H1 (cell line): Measurements from ENCODE around the gene DNAJC22. TPM values are rescaled to one million over a fixed set of nuclear protein-coding genes. Genes with fewer than 3 reads are reported as not detected.

ENCODE experiments used
- CTCF ChIA-PET: fragments of 300-600 bp; sonication (Branson Sonifier 250); formaldehyde crosslinking; loops from one replicate; lab custom pipeline; 2021; ENCODE audit not compliant: partially characterized antibody; lab: Charles Lee
- POLR2A ChIA-PET: fragments of 300-600 bp; sonication (Branson Sonifier 250); formaldehyde crosslinking; loops from one replicate; lab custom pipeline; 2021; ENCODE audit warnings: inconsistent platforms; ENCODE audit not compliant: partially characterized antibody; lab: Charles Lee
- DNase-seq, 2 experiments: peaks; one replicate each; pipeline versions ENCODE4 v3.0.0 to v3.0.0-alpha.2; 2010 to 2022; ENCODE audit warnings: low spot score in 2 of 2, low read depth in 1 of 2, mixed read lengths in 1 of 2
- FAIRE-seq: peaks from 2 replicates; lab custom pipeline; 2011; peaks lifted over from hg19 to GRCh38; lab: Jason Lieb, UNC
- H2AFZ ChIP-seq: 2 replicates; pipeline ENCODE4 v1.8.1; 2012; ENCODE audit warnings: low read length, inconsistent platforms
- H2AK5ac ChIP-seq: 2 replicates; pipeline ENCODE4 v1.6.1; 2013; ENCODE audit warnings: low read depth, low read length
- H2BK120ac ChIP-seq: replicated peaks from 2 replicates; pipeline ENCODE3; 2013; ENCODE audit warnings: low read depth, low read length, inconsistent platforms
- H2BK12ac ChIP-seq: 2 replicates; pipeline ENCODE4 v1.6.1; 2013; ENCODE audit warnings: low read depth, low read length
- H2BK15ac ChIP-seq: 2 replicates; pipeline ENCODE4 v1.6.1; 2013; ENCODE audit warnings: low read length
- H2BK20ac ChIP-seq: 2 replicates; pipeline ENCODE4 v1.6.1; 2013; ENCODE audit warnings: low read length
- H2BK5ac ChIP-seq: 2 replicates; pipeline ENCODE4 v1.6.1; 2013; ENCODE audit warnings: low read depth, low read length
- H3K14ac ChIP-seq: 2 replicates; pipeline ENCODE4 v1.6.1; 2013; ENCODE audit warnings: inconsistent platforms; ENCODE audit not compliant: insufficient read length
- H3K18ac ChIP-seq: 2 replicates; pipeline ENCODE4 v1.6.1; 2013; ENCODE audit warnings: low read length; ENCODE audit errors: extremely low read depth
- H3K23ac ChIP-seq: 2 replicates; pipeline ENCODE4 v1.6.1; 2013; ENCODE audit warnings: inconsistent platforms; ENCODE audit not compliant: insufficient read length
- H3K23me2 ChIP-seq: 2 replicates; pipeline ENCODE4 v1.6.1; 2013; ENCODE audit warnings: low read depth, low read length
- H3K27ac ChIP-seq: 2 replicates; pipeline ENCODE4 v1.6.1; 2011; ENCODE audit warnings: low read depth, low read length, inconsistent platforms
- H3K27me3 ChIP-seq, 4 experiments: replicated peaks in 1 of 4; 1 replicate in 1 of 4; 2 replicates in 3 of 4; pipeline versions ENCODE4 v1.6.1 to v1.8.1; 2011 to 2013; ENCODE audit warnings: low read length in 3 of 4, mild to moderate bottlenecking in 3 of 4, inconsistent platforms in 2 of 4, mixed read lengths in 2 of 4, moderate library complexity in 1 of 4; ENCODE audit not compliant: control insufficient read depth in 3 of 4, insufficient read depth in 3 of 4; ENCODE audit errors: extremely low read depth in 1 of 4
- H3K36me3 ChIP-seq, 4 experiments: 2 replicates each; pipeline versions ENCODE4 v1.6.1 to v1.8.1; 2011 to 2013; ENCODE audit warnings: mild to moderate bottlenecking in 4 of 4, low read length in 3 of 4, moderate library complexity in 2 of 4, control low read depth in 1 of 4, inconsistent platforms in 1 of 4; ENCODE audit not compliant: insufficient read depth in 4 of 4, control insufficient read depth in 2 of 4
- H3K4ac ChIP-seq: replicated peaks from 2 replicates; pipeline ENCODE3; 2013; ENCODE audit warnings: low read length, low read depth, mixed read lengths, inconsistent platforms; ENCODE audit not compliant: insufficient read length
- H3K4me1 ChIP-seq, 4 experiments: replicated peaks in 1 of 4; 1 replicate in 1 of 4; 2 replicates in 3 of 4; pipeline versions ENCODE4 v1.6.1 to v1.8.1; 2011 to 2013; ENCODE audit warnings: low read length in 3 of 4, inconsistent platforms in 2 of 4, mixed read lengths in 1 of 4; ENCODE audit not compliant: insufficient read depth in 4 of 4, control insufficient read depth in 3 of 4
- H3K4me2 ChIP-seq, 2 experiments: 2 replicates each; pipeline versions ENCODE4 v1.6.1 to v1.8.1; 2011 to 2013; ENCODE audit warnings: low read depth in 2 of 2, low read length in 2 of 2, control low read depth in 1 of 2, inconsistent platforms in 1 of 2, mild to moderate bottlenecking in 1 of 2; ENCODE audit not compliant: insufficient read depth in 1 of 2
- H3K4me3 ChIP-seq, 4 experiments: fragments of 200-600, 300-600 bp in 1 of 4; sonication (generic), shearing (Covaris generic), sonication (Bioruptor Twin) in 1 of 4; 2 replicates each; pipeline versions ENCODE4 v1.5.1 to v1.8.1; 2011 to 2016; ENCODE audit warnings: low read length in 4 of 4, low read depth in 3 of 4, control low read depth in 2 of 4, inconsistent platforms in 2 of 4, mild to moderate bottlenecking in 2 of 4, mixed read lengths in 1 of 4, moderate library complexity in 1 of 4; ENCODE audit not compliant: insufficient read depth in 2 of 4; ENCODE audit errors: extremely low read depth in 1 of 4
- H3K56ac ChIP-seq: replicated peaks from 2 replicates; pipeline ENCODE3; 2013; ENCODE audit warnings: low read depth, mild to moderate bottlenecking, mixed read lengths, low read length, inconsistent platforms; ENCODE audit not compliant: insufficient read length
- H3K79me1 ChIP-seq: 2 replicates; pipeline ENCODE4 v1.6.1; 2013; ENCODE audit warnings: low read depth, low read length, control low read depth
- H3K79me2 ChIP-seq, 2 experiments: 2 replicates each; pipeline versions ENCODE4 v1.6.1 to v1.8.1; 2012 to 2013; ENCODE audit warnings: low read length in 2 of 2, mild to moderate bottlenecking in 2 of 2, inconsistent platforms in 1 of 2; ENCODE audit not compliant: insufficient read depth in 2 of 2, control insufficient read depth in 1 of 2
- H3K9ac ChIP-seq, 4 experiments: replicated peaks in 1 of 4; 1 replicate in 1 of 4; 2 replicates in 3 of 4; pipeline versions ENCODE4 v1.6.1 to v1.8.1; 2011 to 2013; ENCODE audit warnings: low read depth in 3 of 4, low read length in 3 of 4, control low read depth in 2 of 4, mild to moderate bottlenecking in 2 of 4, moderate library complexity in 2 of 4, inconsistent platforms in 1 of 4; ENCODE audit errors: extremely low read depth in 1 of 4
- H3K9me3 ChIP-seq, 2 experiments: 2 replicates each; pipeline versions ENCODE4 v1.6.1 to v1.8.1; 2012 to 2013; ENCODE audit warnings: mild to moderate bottlenecking in 2 of 2, moderate library complexity in 2 of 2, control low read depth in 1 of 2, inconsistent platforms in 1 of 2, low read depth in 1 of 2, low read length in 1 of 2, mixed read lengths in 1 of 2; ENCODE audit not compliant: insufficient read depth in 2 of 2
- H4K20me1 ChIP-seq, 2 experiments: replicated peaks in 1 of 2; 2 replicates each; pipeline versions ENCODE3 to v1.8.1; 2011 to 2013; ENCODE audit warnings: inconsistent platforms in 2 of 2, low read length in 2 of 2, mild to moderate bottlenecking in 1 of 2; ENCODE audit not compliant: insufficient read depth in 2 of 2, control insufficient read depth in 1 of 2
- H4K5ac ChIP-seq: 2 replicates; pipeline ENCODE4 v1.6.1; 2013; ENCODE audit warnings: low read length, low read depth, mixed read lengths, inconsistent platforms; ENCODE audit not compliant: insufficient read length
- H4K8ac ChIP-seq: 2 replicates; pipeline ENCODE4 v1.8.0; 2013; ENCODE audit warnings: mild to moderate bottlenecking, moderate library complexity, low read length, inconsistent platforms; ENCODE audit not compliant: insufficient read depth; ENCODE audit errors: extremely low read depth
- H4K91ac ChIP-seq: replicated peaks from 2 replicates; pipeline ENCODE3; 2013; ENCODE audit warnings: low read length, mixed read lengths, inconsistent platforms; ENCODE audit not compliant: insufficient read length
- CEBPB ChIP-seq: IDR thresholded peaks from 2 replicates; pipeline ENCODE4 v1.6.1; 2012; ENCODE audit warnings: low read depth, low read length
- CREB1 ChIP-seq: IDR thresholded peaks from 2 replicates; pipeline ENCODE4 v1.6.1; 2012; ENCODE audit warnings: inconsistent platforms
- CTBP2 ChIP-seq: IDR thresholded peaks from 2 replicates; pipeline ENCODE4 v1.7.0; 2011; ENCODE audit warnings: borderline replicate concordance, mild to moderate bottlenecking, moderate library complexity, mixed read lengths, low read length; ENCODE audit not compliant: insufficient read depth, insufficient read length
- KDM5A ChIP-seq: fragments of 200-600 bp; IDR thresholded peaks from 2 replicates; pipeline ENCODE4 v1.7.1; 2012; ENCODE audit warnings: mild to moderate bottlenecking, low read length, inconsistent platforms, mixed read lengths
- NANOG ChIP-seq: IDR thresholded peaks from 2 replicates; pipeline ENCODE4 v1.6.1; 2011; ENCODE audit warnings: low read length, low read depth, mild to moderate bottlenecking, inconsistent platforms; ENCODE audit not compliant: insufficient read depth, poor library complexity, severe bottlenecking
- NRF1 ChIP-seq: IDR thresholded peaks from 2 replicates; pipeline ENCODE4 v1.6.1; 2011; ENCODE audit warnings: mild to moderate bottlenecking, low read depth, low read length, improper control_type of control experiment
- POLR2AphosphoS5 ChIP-seq: IDR thresholded peaks from 2 replicates; pipeline ENCODE4 v1.6.1; 2011; ENCODE audit warnings: low read depth, low read length
- POU5F1 ChIP-seq: IDR thresholded peaks from 2 replicates; pipeline ENCODE4 v1.6.1; 2011; ENCODE audit warnings: low read depth, mild to moderate bottlenecking, low read length, moderate library complexity
- RAD21 ChIP-seq, 2 experiments: IDR thresholded peaks in 1 of 2; conservative IDR thresholded peaks in 1 of 2; 2 replicates each; pipeline ENCODE4 v1.6.1; 2011; ENCODE audit warnings: low read depth in 2 of 2, low read length in 2 of 2, improper control_type of control experiment in 1 of 2, inconsistent platforms in 1 of 2, mild to moderate bottlenecking in 1 of 2, moderate library complexity in 1 of 2
- RBBP5 ChIP-seq: IDR thresholded peaks from 2 replicates; pipeline ENCODE4 v1.7.1; 2012; ENCODE audit warnings: low read depth, mild to moderate bottlenecking, inconsistent platforms, low read length, moderate library complexity, borderline replicate concordance
- RNF2 ChIP-seq: fragments of 200-900, 300-1000 bp; sonication (generic); IDR thresholded peaks from 2 replicates; pipeline ENCODE4 v1.7.1; 2016; ENCODE audit warnings: borderline replicate concordance, low read depth, mild to moderate bottlenecking, antibody characterized with exemption, low read length; ENCODE audit not compliant: poor library complexity, severe bottlenecking; ENCODE audit errors: missing control alignments
- SP1 ChIP-seq: IDR thresholded peaks from 2 replicates; pipeline ENCODE4 v1.6.1; 2011; ENCODE audit warnings: low read depth, low read length
- SP4 ChIP-seq: IDR thresholded peaks from 2 replicates; pipeline ENCODE4 v1.6.1; 2012; ENCODE audit warnings: low read length, inconsistent platforms
- SUZ12 ChIP-seq: fragments of 200-600 bp; sonication (generic); IDR thresholded peaks from 2 replicates; pipeline ENCODE4 v1.6.1; 2012; ENCODE audit warnings: mild to moderate bottlenecking, inconsistent platforms, low read length, moderate library complexity, mixed read lengths
- WGBS, 2 experiments: shearing (Covaris generic) in 1 of 2; methylation state at CpG; one replicate each; pipeline versions ENCODE4 v1.1.6 to v1.1.7; 2013 to 2015; ENCODE audit warnings: low lambda C conversion rate in 2 of 2, mixed read lengths in 2 of 2, inconsistent platforms in 1 of 2, low coverage in 1 of 2, missing lambda C conversion rate in 1 of 2; ENCODE audit not compliant: insufficient replicate concordance in 2 of 2, insufficient coverage in 1 of 2, insufficient read length in 1 of 2; ENCODE audit errors: extremely low coverage in 1 of 2, missing lambda C conversion rate in 1 of 2; 5-methylcytosine and 5-hydroxymethylcytosine counted together
- polyA plus RNA-seq, 7 experiments: library from polyadenylated mRNA; depleted of rRNA in 3 of 7; stranded (reverse) in 5 of 7; unstranded in 2 of 7; fragments of >200 nt in 5 of 7; fragments of 200-250 nt in 2 of 7; gene quantifications; 1 replicate in 5 of 7; 2 replicates in 1 of 7; 4 replicates in 1 of 7; pipeline versions ENCODE4 v1.2.1 to v1.2.3, GENCODE V29; 2011 to 2013; ENCODE audit warnings: missing spikeins in 2 of 7, mixed read lengths in 2 of 7
- total RNA-seq: library from RNA; stranded (reverse); fragmentation: NEBNext Ultra II Directional; extraction: Animal tissue kit (Norgen Biotek cat#: 25700); gene quantifications from 2 replicates; pipeline ENCODE4 v1.2.1, GENCODE V29; 2021

The DNAJC22 gene
- total and polyA plus RNA-seq, 2 of the 8 experiments (the other 6 are each of a cell fraction or from before 2014, with no cell fraction given) = 0.20 to 0.39 TPM

DNA sequence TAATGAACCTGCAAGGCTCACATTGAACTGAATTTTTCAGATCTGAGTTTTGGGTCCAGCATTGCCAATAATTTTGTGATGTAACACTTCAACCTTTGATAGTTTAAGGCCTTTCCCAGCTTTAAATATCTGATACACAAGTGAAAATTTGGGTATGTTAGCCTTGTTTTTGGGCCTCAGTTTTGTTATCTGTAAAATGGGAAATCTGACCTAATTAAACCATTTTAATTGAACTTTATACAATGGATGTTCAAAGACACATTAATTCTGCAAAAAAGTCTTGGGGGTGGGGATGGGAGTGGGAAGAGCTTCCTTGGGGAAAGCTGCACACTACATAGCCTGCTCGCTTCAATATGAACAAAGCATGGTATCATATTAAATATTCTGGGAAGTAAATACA lies 15.4 kb downstream of the DNAJC22 start:
- no peak overlapping the region for H4K8ac ChIP-seq
- no peak overlapping the region for H4K91ac ChIP-seq
- no peak overlapping the region for H2BK20ac ChIP-seq
- no peaks in the 10 kb centered on the region for H3K79me2 ChIP-seq
- no peaks in the 10 kb centered on the region for H4K20me1 ChIP-seq
- no peak overlapping the region for H3K14ac ChIP-seq
- no peak overlapping the region for H3K27ac ChIP-seq
- no peak overlapping the region for H3K4ac ChIP-seq
- POLR2A ChIA-PET = no interaction called here
- H3K9ac ChIP-seq = no peak overlapping the region
- H2AFZ ChIP-seq = no peak overlapping the region
- H4K5ac ChIP-seq = no peak overlapping the region
- H2BK15ac ChIP-seq = no peak overlapping the region
- no peak overlapping the region for H3K4me3 ChIP-seq
- CTCF ChIA-PET = interaction anchor here (0.6 to 26.7 kb wide), 8 partner anchors 8 to 194 kb away, joined by 3 to 538 read pairs (median 4); no protein-coding TSS in a partner anchor
- no peaks in the 10 kb centered on the region for H3K36me3 ChIP-seq
- H3K4me1 ChIP-seq = peaks cover 0 to 3% (median 0%) of the 10 kb centered on the region in 4 experiments; a peak in 1 of 7 replicates
- H2BK5ac ChIP-seq = no peak overlapping the region
- no peak overlapping the region for H3K18ac ChIP-seq
- H3K27me3 ChIP-seq = peaks cover 0 to 3% (median 0%) of the 10 kb centered on the region in 4 experiments; a peak in 3 of 7 replicates
- no peak overlapping the region for H2BK12ac ChIP-seq
- no peak overlapping the region for H2AK5ac ChIP-seq
- H3K4me2 ChIP-seq = no peak overlapping the region
- H3K56ac ChIP-seq = no peak overlapping the region
- no peak for DNase-seq
- no peak overlapping the region for H3K23ac ChIP-seq
- no peak overlapping the region for H2BK120ac ChIP-seq
- no peaks in the 10 kb centered on the region for H3K9me3 ChIP-seq
- FAIRE-seq = no peak
- no peaks in the 10 kb centered on the region for H3K79me1 ChIP-seq
- peaks cover 5% of the 10 kb centered on the region; the same call in 1 of the 2 replicates for H3K23me2 ChIP-seq
- 100% methylated on average over 1 of the region's 1 CpG; no CpG with 5 or more reads in 1 of the 2 experiments for WGBS, 2 experiments
- no peak for TF ChIP-seq CTBP2
- TF ChIP-seq POLR2AphosphoS5 = no peak
- no peak for TF ChIP-seq SP4
- TF ChIP-seq NRF1 = no peak
- TF ChIP-seq RNF2 = no peak
- TF ChIP-seq POU5F1 = no peak
- TF ChIP-seq SP1 = no peak
- TF ChIP-seq CEBPB = no peak
- no peak for TF ChIP-seq RBBP5
- no peak for TF ChIP-seq RAD21 (IDR thresholded peaks at IDR 0.05 in 1 of 2, conservative IDR thresholded peaks at IDR 0.05 in 1 of 2; ENCODE audit: low read depth in 2 of 2, low read length in 2 of 2)
- no peak for TF ChIP-seq CREB1
- TF ChIP-seq NANOG = no peak
- TF ChIP-seq SUZ12 = no peak
- no peak for TF ChIP-seq KDM5A
